HG03342 (cell line): Measurements from ENCODE around the gene SLC32A1.

Experiments
- ATAC-seq: cut with Tn5 transposase; IDR thresholded peaks from one replicate; pipeline ENCODE4 v1.9.1; 2021; ENCODE audit warnings: mild to moderate bottlenecking, moderate library complexity; ENCODE audit not compliant: unreplicated experiment

SLC32A1 gene

GRCh38 chr20:38751360-38751976 lies 27.2 kb downstream of the SLC32A1 start:
- ATAC-seq: no peak

GRCh38 chr20:38752029-38752428 lies 27.7 kb downstream of the SLC32A1 start:
- ATAC-seq: no peak

- no peak for ATAC-seq
Measured at GRCh38 chr20:38754924-38755323, 30.6 kb downstream of the SLC32A1 start.

GRCh38 chr20:38755324-38755910 lies 31.1 kb downstream of the SLC32A1 start:
- no peak for ATAC-seq

- ATAC-seq: no peak
Measured at GRCh38 chr20:38757145-38757775, 33.0 kb downstream of the SLC32A1 start.

- ATAC-seq: no peak
Measured at GRCh38 chr20:38759106-38759505, 34.8 kb downstream of the SLC32A1 start.

- ATAC-seq: no peak
Measured at GRCh38 chr20:38760978-38761377, 36.7 kb downstream of the SLC32A1 start.

GRCh38 chr20:38762174-38762573 lies 37.9 kb downstream of the SLC32A1 start:
- ATAC-seq: no peak

- no peak for ATAC-seq
Measured at GRCh38 chr20:38763616-38764015, 39.3 kb downstream of the SLC32A1 start.

GRCh38 chr20:38764567-38765318 lies 40.5 kb downstream of the SLC32A1 start:
- ATAC-seq: no peak

GRCh38 chr20:38766071-38766470 lies 41.8 kb downstream of the SLC32A1 start:
- no peak for ATAC-seq

GRCh38 chr20:38769376-38770295 lies 45.4 kb downstream of the SLC32A1 start:
- ATAC-seq: no peak

- no peak for ATAC-seq
Measured at GRCh38 chr20:38770546-38770945, 46.3 kb downstream of the SLC32A1 start.

GRCh38 chr20:38770970-38771369 lies 46.7 kb downstream of the SLC32A1 start:
- no peak for ATAC-seq

GRCh38 chr20:38771621-38772020 lies 47.3 kb downstream of the SLC32A1 start:
- ATAC-seq: no peak

- no peak for ATAC-seq
Measured at GRCh38 chr20:38774167-38774566, 49.9 kb downstream of the SLC32A1 start.

- ATAC-seq: no peak
Measured at GRCh38 chr20:38776363-38776762, 52.1 kb downstream of the SLC32A1 start.
